Measurements from ENCODE around the gene C11orf68.
A peak's percentile ranks its signal among the peaks of the same experiment; 100 is the strongest.

Gene C11orf68

GRCh38 chr11:65915821-65916251 is 3.0 kb downstream of the C11orf68 start (continued):
- TF ChIP-seq ZNF398 (tag by site-specific recombination; IDR thresholded peaks at IDR 0.05): peak; percentile 28; the same call in 1 of the 2 replicates
- TF ChIP-seq ZNF37A (tag by site-specific recombination; IDR thresholded peaks at IDR 0.05): no peak
- TF ChIP-seq GLI4 (tag by site-specific recombination; IDR thresholded peaks at IDR 0.05): no peak
- no peak for TF ChIP-seq ZNF239 (tag by site-specific recombination; IDR thresholded peaks at IDR 0.05)
- TF ChIP-seq, protein P1, sequence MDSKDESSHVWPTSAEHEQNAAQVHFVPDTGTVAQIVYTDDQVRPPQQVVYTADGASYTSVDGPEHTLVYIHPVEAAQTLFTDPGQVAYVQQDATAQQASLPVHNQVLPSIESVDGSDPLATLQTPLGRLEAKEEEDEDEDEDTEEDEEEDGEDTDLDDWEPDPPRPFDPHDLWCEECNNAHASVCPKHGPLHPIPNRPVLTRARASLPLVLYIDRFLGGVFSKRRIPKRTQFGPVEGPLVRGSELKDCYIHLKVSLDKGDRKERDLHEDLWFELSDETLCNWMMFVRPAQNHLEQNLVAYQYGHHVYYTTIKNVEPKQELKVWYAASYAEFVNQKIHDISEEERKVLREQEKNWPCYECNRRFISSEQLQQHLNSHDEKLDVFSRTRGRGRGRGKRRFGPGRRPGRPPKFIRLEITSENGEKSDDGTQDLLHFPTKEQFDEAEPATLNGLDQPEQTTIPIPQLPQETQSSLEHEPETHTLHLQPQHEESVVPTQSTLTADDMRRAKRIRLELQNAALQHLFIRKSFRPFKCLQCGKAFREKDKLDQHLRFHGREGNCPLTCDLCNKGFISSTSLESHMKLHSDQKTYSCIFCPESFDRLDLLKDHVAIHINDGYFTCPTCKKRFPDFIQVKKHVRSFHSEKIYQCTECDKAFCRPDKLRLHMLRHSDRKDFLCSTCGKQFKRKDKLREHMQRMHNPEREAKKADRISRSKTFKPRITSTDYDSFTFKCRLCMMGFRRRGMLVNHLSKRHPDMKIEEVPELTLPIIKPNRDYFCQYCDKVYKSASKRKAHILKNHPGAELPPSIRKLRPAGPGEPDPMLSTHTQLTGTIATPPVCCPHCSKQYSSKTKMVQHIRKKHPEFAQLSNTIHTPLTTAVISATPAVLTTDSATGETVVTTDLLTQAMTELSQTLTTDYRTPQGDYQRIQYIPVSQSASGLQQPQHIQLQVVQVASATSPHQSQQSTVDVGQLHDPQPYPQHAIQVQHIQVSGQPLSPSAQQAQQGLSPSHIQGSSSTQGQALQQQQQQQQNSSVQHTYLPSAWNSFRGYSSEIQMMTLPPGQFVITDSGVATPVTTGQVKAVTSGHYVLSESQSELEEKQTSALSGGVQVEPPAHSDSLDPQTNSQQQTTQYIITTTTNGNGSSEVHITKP (tag by site-specific recombination; IDR thresholded peaks at IDR 0.05): peak; percentile 79
- TF ChIP-seq ZSCAN30 (tag by site-specific recombination; IDR thresholded peaks at IDR 0.05): no peak
- no peak for TF ChIP-seq ZNF555 (tag by site-specific recombination; conservative IDR thresholded peaks at IDR 0.05)
- no peak for TF ChIP-seq ZNF776 (tag by site-specific recombination; IDR thresholded peaks at IDR 0.05; ENCODE audit: borderline replicate concordance)
- no peak for TF ChIP-seq ZNF335 (tag by site-specific recombination; conservative IDR thresholded peaks at IDR 0.05)
- TF ChIP-seq, protein P2, sequence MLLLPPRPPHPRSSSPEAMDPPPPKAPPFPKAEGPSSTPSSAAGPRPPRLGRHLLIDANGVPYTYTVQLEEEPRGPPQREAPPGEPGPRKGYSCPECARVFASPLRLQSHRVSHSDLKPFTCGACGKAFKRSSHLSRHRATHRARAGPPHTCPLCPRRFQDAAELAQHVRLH (tag by site-specific recombination; IDR thresholded peaks at IDR 0.05): no peak
- TF ChIP-seq, protein P3, sequence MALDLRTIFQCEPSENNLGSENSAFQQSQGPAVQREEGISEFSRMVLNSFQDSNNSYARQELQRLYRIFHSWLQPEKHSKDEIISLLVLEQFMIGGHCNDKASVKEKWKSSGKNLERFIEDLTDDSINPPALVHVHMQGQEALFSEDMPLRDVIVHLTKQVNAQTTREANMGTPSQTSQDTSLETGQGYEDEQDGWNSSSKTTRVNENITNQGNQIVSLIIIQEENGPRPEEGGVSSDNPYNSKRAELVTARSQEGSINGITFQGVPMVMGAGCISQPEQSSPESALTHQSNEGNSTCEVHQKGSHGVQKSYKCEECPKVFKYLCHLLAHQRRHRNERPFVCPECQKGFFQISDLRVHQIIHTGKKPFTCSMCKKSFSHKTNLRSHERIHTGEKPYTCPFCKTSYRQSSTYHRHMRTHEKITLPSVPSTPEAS (tag by site-specific recombination; IDR thresholded peaks at IDR 0.05): no peak
- no peak for TF ChIP-seq ZNF549 (tag by site-specific recombination; IDR thresholded peaks at IDR 0.05)
- TF ChIP-seq, protein P4, sequence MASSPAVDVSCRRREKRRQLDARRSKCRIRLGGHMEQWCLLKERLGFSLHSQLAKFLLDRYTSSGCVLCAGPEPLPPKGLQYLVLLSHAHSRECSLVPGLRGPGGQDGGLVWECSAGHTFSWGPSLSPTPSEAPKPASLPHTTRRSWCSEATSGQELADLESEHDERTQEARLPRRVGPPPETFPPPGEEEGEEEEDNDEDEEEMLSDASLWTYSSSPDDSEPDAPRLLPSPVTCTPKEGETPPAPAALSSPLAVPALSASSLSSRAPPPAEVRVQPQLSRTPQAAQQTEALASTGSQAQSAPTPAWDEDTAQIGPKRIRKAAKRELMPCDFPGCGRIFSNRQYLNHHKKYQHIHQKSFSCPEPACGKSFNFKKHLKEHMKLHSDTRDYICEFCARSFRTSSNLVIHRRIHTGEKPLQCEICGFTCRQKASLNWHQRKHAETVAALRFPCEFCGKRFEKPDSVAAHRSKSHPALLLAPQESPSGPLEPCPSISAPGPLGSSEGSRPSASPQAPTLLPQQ (tag by site-specific recombination; IDR thresholded peaks at IDR 0.05): 0 out of 2 replicates have a peak, but pooled peaks have one; percentile 34
- no peak for TF ChIP-seq ZNF10 (tag by site-specific recombination; IDR thresholded peaks at IDR 0.05)
- no peak for TF ChIP-seq ZNF354C (tag by site-specific recombination; IDR thresholded peaks at IDR 0.05; ENCODE audit: borderline replicate concordance, low read depth)
- TF ChIP-seq, protein P5, sequence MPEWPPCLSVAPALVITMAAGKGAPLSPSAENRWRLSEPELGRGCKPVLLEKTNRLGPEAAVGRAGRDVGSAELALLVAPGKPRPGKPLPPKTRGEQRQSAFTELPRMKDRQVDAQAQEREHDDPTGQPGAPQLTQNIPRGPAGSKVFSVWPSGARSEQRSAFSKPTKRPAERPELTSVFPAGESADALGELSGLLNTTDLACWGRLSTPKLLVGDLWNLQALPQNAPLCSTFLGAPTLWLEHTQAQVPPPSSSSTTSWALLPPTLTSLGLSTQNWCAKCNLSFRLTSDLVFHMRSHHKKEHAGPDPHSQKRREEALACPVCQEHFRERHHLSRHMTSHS (tag by site-specific recombination; IDR thresholded peaks at IDR 0.05): no peak
- TF ChIP-seq, protein P6, sequence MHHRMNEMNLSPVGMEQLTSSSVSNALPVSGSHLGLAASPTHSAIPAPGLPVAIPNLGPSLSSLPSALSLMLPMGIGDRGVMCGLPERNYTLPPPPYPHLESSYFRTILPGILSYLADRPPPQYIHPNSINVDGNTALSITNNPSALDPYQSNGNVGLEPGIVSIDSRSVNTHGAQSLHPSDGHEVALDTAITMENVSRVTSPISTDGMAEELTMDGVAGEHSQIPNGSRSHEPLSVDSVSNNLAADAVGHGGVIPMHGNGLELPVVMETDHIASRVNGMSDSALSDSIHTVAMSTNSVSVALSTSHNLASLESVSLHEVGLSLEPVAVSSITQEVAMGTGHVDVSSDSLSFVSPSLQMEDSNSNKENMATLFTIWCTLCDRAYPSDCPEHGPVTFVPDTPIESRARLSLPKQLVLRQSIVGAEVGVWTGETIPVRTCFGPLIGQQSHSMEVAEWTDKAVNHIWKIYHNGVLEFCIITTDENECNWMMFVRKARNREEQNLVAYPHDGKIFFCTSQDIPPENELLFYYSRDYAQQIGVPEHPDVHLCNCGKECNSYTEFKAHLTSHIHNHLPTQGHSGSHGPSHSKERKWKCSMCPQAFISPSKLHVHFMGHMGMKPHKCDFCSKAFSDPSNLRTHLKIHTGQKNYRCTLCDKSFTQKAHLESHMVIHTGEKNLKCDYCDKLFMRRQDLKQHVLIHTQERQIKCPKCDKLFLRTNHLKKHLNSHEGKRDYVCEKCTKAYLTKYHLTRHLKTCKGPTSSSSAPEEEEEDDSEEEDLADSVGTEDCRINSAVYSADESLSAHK (tag by site-specific recombination; IDR thresholded peaks at IDR 0.05): no peak
- TF ChIP-seq KLF8 (tag by site-specific recombination; IDR thresholded peaks at IDR 0.05): peak; percentile 77
- TF ChIP-seq ZNF311 (tag by site-specific recombination; IDR thresholded peaks at IDR 0.05; ENCODE audit: borderline replicate concordance): no peak
- peak; percentile 92 for TF ChIP-seq PATZ1 (tag by site-specific recombination; IDR thresholded peaks at IDR 0.05)
- TF ChIP-seq ZNF654 (tag by site-specific recombination; IDR thresholded peaks at IDR 0.05; ENCODE audit: low read depth): no peak

Measured in HEK293 (cell line).